Uterus (tissue), 4 donors: ENCODE measurements around the gene FAM81B. TPM values are rescaled to one million over a fixed set of nuclear protein-coding genes. Genes with fewer than 3 reads are reported as not detected.

ENCODE experiments used
- DNase-seq, 2 donors: peaks; one replicate each; pipeline ENCODE4 v3.0.0-alpha.2; 2019 to 2020
- H3K27ac ChIP-seq, 2 donors: fragments of 200-600 bp; sonication (generic); 1 replicate in 1 of 2; 2 replicates in 1 of 2; pipeline ENCODE4 v1.5.1; 2016 to 2018
- H3K27me3 ChIP-seq, 2 donors: fragments of 200-600 bp; sonication (generic); one replicate each; pipeline ENCODE4 v1.5.1; 2018 to 2019; ENCODE audit warnings: control low read depth in 1 of 2
- H3K36me3 ChIP-seq, 2 donors: fragments of 200-600 bp; sonication (generic); one replicate each; pipeline ENCODE4 v1.5.1; 2019; ENCODE audit warnings: control low read depth in 1 of 2
- H3K4me1 ChIP-seq, 2 donors: fragments of 200-600 bp; sonication (generic); one replicate each; pipeline ENCODE4 v1.5.1; 2018 to 2019; ENCODE audit warnings: control low read depth in 1 of 2
- H3K4me3 ChIP-seq, 2 donors: fragments of 200-600 bp; sonication (generic); 1 replicate in 1 of 2; 2 replicates in 1 of 2; pipeline ENCODE4 v1.5.1; 2018 to 2019; ENCODE audit warnings: mild to moderate bottlenecking in 1 of 2
- H3K9me3 ChIP-seq, 2 donors: fragments of 200-600 bp; sonication (generic); one replicate each; pipeline ENCODE4 v1.5.1; 2019; ENCODE audit warnings: control low read depth in 1 of 2
- POLR2A ChIP-seq, 2 donors: fragments of 450-650 bp; IDR thresholded peaks; one replicate each; pipeline ENCODE4 v1.6.1; 2016; ENCODE audit warnings: antibody characterized with exemption in 2 of 2, mild to moderate bottlenecking in 1 of 2, moderate library complexity in 1 of 2
- intact Hi-C: fragments of 100-400 bp; cut with DNase I; formaldehyde crosslinking; loops from one replicate; pipeline ENCODE4 v1.15.1; 2023; ENCODE audit warnings: low total_unique reads
- total RNA-seq, 4 donors: library from RNA; depleted of rRNA in 3 of 4; stranded (reverse); fragments of >200 nt in 3 of 4; gene quantifications; one replicate each; pipeline versions ENCODE4 v1.1.0 to v1.2.4, GENCODE V29; 2014 to 2023
- TF ChIP-seq, protein P1 (sequence below), 4 experiments: fragments of 200-600 bp in 2 of 4; fragments of 450-650 bp in 2 of 4; sonication (generic) in 2 of 4; IDR thresholded peaks; one replicate each; pipeline ENCODE4 v1.5.1; 2016 to 2019; ENCODE audit warnings: antibody characterized with exemption in 4 of 4, mild to moderate bottlenecking in 2 of 4, moderate library complexity in 1 of 4
- donor health status: DM: yes; HTN: yes; CAD: no.

The FAM81B gene
- total RNA-seq, 4 donors from 2014 or later: 6.5 TPM; not detected in 3

GRCh38 chr5:95441636-95442035 is 50.5 kb downstream of the FAM81B start:
- Histone ChIP-seq H3K27ac (no peak overlapping the region), H3K4me3 (no peak overlapping the region), H3K9me3 (no peaks in the 10 kb centered on the region), H3K4me1 (no peaks in the 10 kb centered on the region), H3K27me3 (no peaks in the 10 kb centered on the region), H3K36me3 (no peaks in the 10 kb centered on the region)
- intact Hi-C loops: no loop called here
- TF ChIP-seq, protein P1, sequence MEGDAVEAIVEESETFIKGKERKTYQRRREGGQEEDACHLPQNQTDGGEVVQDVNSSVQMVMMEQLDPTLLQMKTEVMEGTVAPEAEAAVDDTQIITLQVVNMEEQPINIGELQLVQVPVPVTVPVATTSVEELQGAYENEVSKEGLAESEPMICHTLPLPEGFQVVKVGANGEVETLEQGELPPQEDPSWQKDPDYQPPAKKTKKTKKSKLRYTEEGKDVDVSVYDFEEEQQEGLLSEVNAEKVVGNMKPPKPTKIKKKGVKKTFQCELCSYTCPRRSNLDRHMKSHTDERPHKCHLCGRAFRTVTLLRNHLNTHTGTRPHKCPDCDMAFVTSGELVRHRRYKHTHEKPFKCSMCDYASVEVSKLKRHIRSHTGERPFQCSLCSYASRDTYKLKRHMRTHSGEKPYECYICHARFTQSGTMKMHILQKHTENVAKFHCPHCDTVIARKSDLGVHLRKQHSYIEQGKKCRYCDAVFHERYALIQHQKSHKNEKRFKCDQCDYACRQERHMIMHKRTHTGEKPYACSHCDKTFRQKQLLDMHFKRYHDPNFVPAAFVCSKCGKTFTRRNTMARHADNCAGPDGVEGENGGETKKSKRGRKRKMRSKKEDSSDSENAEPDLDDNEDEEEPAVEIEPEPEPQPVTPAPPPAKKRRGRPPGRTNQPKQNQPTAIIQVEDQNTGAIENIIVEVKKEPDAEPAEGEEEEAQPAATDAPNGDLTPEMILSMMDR (IDR thresholded peaks at IDR 0.05): no peak
- TF ChIP-seq POLR2A (IDR thresholded peaks at IDR 0.05): no peak
- DNase-seq: no peak

GRCh38 chr5:95445442-95445841 is 54.3 kb downstream of the FAM81B start:
- Histone ChIP-seq H3K4me3 (no peak overlapping the region), H3K9me3 (no peaks in the 10 kb centered on the region), H3K4me1 (no peaks in the 10 kb centered on the region), H3K27ac (no peak overlapping the region), H3K36me3 (no peaks in the 10 kb centered on the region), H3K27me3 (no peaks in the 10 kb centered on the region)
- intact Hi-C loops: no loop called here
- no peak for DNase-seq
- TF ChIP-seq POLR2A (IDR thresholded peaks at IDR 0.05): no peak
- TF ChIP-seq, protein P1 (IDR thresholded peaks at IDR 0.05): no peak

GRCh38 chr5:95445995-95446394 is 54.8 kb downstream of the FAM81B start:
- Histone ChIP-seq H3K4me1 (no peaks in the 10 kb centered on the region), H3K4me3 (no peak overlapping the region), H3K9me3 (no peaks in the 10 kb centered on the region), H3K27ac (no peak overlapping the region), H3K27me3 (no peaks in the 10 kb centered on the region), H3K36me3 (no peaks in the 10 kb centered on the region)
- intact Hi-C loops: no loop called here
- no peak for DNase-seq
- no peak for TF ChIP-seq POLR2A (IDR thresholded peaks at IDR 0.05)
- TF ChIP-seq, protein P1 (IDR thresholded peaks at IDR 0.05): no peak

DNA sequence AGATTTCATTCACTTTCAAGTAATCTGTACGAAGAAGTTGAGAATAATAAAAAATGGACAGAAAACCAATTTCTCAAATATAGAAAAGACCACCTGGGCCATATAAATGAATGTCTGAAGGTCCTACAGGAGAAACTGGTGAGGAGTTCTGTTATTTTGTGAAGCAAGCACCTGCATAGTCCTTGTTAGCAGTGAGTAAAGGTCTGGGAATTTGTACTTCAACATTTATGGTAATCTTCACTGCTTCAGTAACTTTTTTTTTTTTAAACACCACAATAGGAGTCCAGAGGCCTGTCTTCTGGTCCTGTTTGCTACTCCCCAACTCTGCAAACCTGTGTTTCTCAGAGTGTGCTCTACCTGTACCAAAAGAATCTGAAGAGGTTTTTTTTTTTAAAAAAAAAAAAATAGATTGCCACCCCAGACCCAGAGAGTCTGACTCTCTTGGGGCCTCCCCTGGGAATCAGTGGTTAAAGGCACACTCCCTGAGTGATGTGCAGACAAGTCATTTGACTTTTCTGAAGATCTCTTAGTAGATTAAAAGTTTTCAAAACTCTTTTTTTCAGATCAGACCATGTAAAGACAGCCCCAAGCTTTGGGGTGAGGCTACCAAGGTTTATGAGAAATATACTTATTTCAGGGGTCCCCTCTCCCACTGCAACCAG is 55.5 kb downstream of the FAM81B start:
- no peaks in the 10 kb centered on the region for H3K36me3 ChIP-seq
- H3K27me3 ChIP-seq: no peaks in the 10 kb centered on the region
- no peak overlapping the region for H3K4me3 ChIP-seq
- no peak overlapping the region for H3K27ac ChIP-seq
- no peaks in the 10 kb centered on the region for H3K9me3 ChIP-seq
- no peaks in the 10 kb centered on the region for H3K4me1 ChIP-seq
- DNase-seq: no peak
- intact Hi-C loops: no loop called here
- TF ChIP-seq, protein P1 (IDR thresholded peaks at IDR 0.05): no peak
- TF ChIP-seq POLR2A (IDR thresholded peaks at IDR 0.05): no peak

DNA sequence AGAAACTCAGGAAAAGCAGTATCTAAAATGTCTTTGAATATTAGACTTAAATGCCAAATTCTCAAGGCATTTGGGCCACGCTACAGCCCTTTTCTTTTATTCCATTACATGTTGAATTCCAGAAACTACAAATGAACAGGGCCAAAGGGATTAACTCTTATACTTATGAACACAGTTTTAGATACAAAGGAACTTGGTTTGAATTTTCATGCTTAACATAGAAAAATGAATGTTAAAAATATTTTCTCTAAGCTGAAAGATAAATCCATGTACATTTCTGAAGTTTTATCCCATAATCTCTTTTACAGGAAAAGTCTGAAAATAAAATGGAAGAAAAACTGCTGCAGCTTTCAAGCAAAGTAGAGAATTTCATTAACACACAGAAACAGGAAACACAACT is 56.8 kb downstream of the FAM81B start:
- Histone ChIP-seq H3K36me3 (no peaks in the 10 kb centered on the region), H3K4me3 (no peak overlapping the region), H3K27ac (no peak overlapping the region), H3K27me3 (no peaks in the 10 kb centered on the region), H3K9me3 (no peaks in the 10 kb centered on the region), H3K4me1 (no peaks in the 10 kb centered on the region)
- TF ChIP-seq POLR2A (IDR thresholded peaks at IDR 0.05): no peak
- TF ChIP-seq, protein P1 (IDR thresholded peaks at IDR 0.05): no peak
- no peak for DNase-seq
- intact Hi-C loops: no loop called here
